ENCODE measurements around the gene NXT1. TPM values are rescaled to one million over a fixed set of nuclear protein-coding genes. Genes with fewer than 3 reads are reported as not detected.

NXT1 gene
- total and polyA plus RNA-seq, 2 experiments from 2014 or later = 30.2 to 34.4 TPM

- peaks cover 3% of the 10 kb centered on the region for H3K27me3 Mint-ChIP-seq (ENCODE audit: insufficient read depth, low read depth, poor library complexity)
- no peak overlapping the region for H2AFZ ChIP-seq
- no peak overlapping the region for H3K27ac Mint-ChIP-seq
- H3K9me2 ChIP-seq (ENCODE audit: insufficient read depth) = no peaks in the 10 kb centered on the region
- no peak overlapping the region for H3K4me2 ChIP-seq
- H3K27ac ChIP-seq (ENCODE audit: low read depth) = no peak overlapping the region
- H3K36me3 ChIP-seq (ENCODE audit: insufficient read depth) = no peaks in the 10 kb centered on the region
- H3K4me1 Mint-ChIP-seq = no peaks in the 10 kb centered on the region
- H3K4me3 ChIP-seq = no peak overlapping the region
- ATAC-seq = no peak
- H3K36me3 Mint-ChIP-seq (ENCODE audit: low read depth) = no peaks in the 10 kb centered on the region; the same call in 2 of the 3 replicates
- TF ChIP-seq REST (IDR thresholded peaks at IDR 0.05; ENCODE audit: unreplicated experiment) (no peak), JUNB (IDR thresholded peaks at IDR 0.05; ENCODE audit: unreplicated experiment) (no peak), POLR2AphosphoS5 (IDR thresholded peaks at IDR 0.05; ENCODE audit: low read depth) (no peak), ZNF462 (CRISPR knock-in tag; IDR thresholded peaks at IDR 0.05) (no peak), ZNF114 (CRISPR knock-in tag; IDR thresholded peaks at IDR 0.05) (no peak), STAT1 (IDR thresholded peaks at IDR 0.05; ENCODE audit: unreplicated experiment) (no peak)
- DNase-seq (ENCODE audit: low spot score) = no peak
- no peaks in the 10 kb centered on the region for H4K20me1 ChIP-seq (replicated peaks; ENCODE audit: insufficient read depth)
- H3K27me3 ChIP-seq (ENCODE audit: insufficient read depth) = no peaks in the 10 kb centered on the region
- H3K79me2 ChIP-seq (replicated peaks; ENCODE audit: insufficient read depth) = no peaks in the 10 kb centered on the region
- no peak overlapping the region for H3K4me3 Mint-ChIP-seq
- H3K4me1 ChIP-seq (ENCODE audit: insufficient read depth) = no peaks in the 10 kb centered on the region
- H3K9me3 Mint-ChIP-seq = peaks cover 3% of the 10 kb centered on the region; the same call in 2 of the 3 replicates
- H3F3A ChIP-seq (replicated peaks; ENCODE audit: low read depth) = no peaks in the 10 kb centered on the region
These were observed 40.8 kb upstream of the NXT1 start for GRCh38 chr20:23309781-23310180.

Data from GM23338 (cell line).